CD4-positive, alpha-beta T cell treated with Interleukin-6 for 4 hours (primary cell): Measurements from ENCODE around the gene IQCE.
"Not testable (repeated sequence)": the region's sequence is repeated elsewhere in the genome, so short reads cannot be mapped to it uniquely, and the experiment has no call there.

ENCODE experiments used
- DNase-seq: peaks from one replicate; pipeline ENCODE4 v3.0.0-alpha.2; 2020; ENCODE audit warnings: mixed read lengths

The IQCE gene

DNA sequence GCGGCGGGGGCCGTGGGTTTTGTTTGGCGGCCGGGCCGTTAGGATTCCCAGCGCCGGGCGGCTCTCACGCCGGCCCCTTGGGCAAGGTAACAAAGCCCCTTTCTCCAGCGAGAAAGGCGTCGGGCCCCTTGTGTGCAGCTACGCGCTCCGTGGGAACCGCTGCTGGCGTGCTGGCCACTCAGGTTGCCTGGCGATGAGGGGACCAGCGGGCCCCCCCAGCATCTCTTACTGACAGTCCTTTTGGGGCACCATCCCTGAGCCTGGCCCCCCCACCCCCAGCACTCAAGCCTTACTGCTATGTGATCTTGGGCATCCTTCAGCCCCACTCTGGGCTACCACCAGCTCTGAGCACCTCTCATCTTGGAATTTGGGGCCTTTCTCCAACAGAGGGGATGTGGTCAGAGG, 37.4 kb upstream of the IQCE start:
- DNase-seq: no peak

DNA sequence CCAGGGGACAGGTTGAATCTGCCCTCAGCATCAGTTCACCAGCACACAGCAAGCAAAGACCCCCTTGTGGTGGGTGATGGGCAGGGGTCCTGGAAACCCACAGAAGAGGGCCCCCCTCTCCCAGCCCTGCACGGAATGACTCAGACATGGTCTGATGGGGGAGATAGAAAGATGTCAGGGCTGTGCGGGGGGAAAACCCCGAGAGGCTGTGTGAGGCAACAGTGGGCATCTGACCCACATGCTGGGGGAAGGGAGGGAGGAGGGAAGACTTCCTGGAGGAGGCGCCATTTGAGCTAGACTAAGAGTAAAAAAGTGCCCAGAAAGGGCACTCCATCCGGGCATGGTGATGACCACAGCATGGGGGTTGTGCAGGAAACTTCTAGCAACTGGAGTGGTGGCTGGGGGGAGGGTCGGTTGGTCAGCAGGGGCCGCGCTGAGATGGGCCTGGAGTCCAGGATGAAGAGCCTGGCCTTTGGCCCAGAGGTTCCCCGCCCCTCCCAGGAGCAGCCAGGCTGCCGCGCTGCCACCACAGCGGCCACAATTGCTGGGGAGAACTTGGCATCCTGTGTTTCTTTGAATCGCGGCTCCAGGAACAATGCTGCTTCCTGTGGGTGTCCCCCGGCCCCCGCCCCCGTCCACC, 36.7 kb upstream of the IQCE start:
- peak; percentile 81 for DNase-seq

DNA sequence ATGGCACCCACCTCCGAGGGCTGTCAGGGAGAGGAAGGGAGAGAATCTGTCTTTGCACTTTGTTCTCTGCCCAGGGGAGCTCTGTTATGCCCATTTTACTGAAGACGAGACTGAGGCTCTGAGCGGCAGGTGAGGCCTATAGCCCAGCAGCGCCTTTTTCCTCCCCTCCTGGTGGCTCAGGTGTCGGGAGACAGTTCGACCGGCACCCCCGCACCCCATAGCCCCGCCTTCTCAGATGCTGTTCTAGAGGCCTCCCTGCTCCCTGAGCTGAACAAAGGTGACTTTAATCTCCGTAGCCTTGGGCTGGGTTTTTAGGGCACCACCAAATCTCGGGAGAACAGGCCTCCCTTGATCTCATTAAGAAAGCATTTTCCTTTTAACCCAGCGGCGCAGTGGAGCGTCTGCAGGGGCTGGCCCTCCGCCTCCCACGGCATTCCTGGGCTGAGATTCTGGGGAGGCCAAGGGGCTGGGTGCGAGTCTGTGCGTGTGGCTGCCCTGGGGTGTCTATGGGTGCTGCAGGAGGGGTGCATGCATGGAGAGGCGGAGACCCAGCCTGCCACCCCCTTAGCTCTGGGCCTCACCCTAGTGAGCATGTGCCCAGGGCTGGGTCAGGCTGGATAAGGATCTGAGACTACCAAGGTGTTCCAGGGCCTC, 35.9 kb upstream of the IQCE start:
- DNase-seq: peak; percentile 52

DNA sequence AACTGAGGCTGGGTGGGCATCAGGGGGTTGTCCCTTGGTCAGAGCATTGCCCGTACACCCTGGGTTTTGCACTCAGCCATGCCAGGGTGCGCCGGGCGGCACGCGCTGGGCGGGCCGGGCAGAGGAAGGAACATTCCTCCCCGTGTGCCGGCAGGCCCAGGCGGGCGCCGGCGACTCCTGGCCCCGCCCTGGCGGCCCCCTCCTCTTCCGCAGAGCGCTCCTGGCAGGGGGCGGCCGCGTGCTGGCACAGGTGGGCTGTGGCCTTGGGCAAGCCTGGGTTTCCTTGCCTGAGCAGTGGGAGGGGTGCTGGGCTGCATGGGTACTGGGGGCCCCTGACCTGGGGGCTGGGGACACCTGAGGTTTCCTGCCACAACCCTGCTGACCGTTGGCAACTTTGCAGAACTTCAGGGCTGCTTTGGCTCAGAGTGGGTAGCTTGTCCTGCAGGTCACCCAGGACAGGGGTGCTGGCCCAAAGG, 35.3 kb upstream of the IQCE start:
- DNase-seq: no peak

DNA sequence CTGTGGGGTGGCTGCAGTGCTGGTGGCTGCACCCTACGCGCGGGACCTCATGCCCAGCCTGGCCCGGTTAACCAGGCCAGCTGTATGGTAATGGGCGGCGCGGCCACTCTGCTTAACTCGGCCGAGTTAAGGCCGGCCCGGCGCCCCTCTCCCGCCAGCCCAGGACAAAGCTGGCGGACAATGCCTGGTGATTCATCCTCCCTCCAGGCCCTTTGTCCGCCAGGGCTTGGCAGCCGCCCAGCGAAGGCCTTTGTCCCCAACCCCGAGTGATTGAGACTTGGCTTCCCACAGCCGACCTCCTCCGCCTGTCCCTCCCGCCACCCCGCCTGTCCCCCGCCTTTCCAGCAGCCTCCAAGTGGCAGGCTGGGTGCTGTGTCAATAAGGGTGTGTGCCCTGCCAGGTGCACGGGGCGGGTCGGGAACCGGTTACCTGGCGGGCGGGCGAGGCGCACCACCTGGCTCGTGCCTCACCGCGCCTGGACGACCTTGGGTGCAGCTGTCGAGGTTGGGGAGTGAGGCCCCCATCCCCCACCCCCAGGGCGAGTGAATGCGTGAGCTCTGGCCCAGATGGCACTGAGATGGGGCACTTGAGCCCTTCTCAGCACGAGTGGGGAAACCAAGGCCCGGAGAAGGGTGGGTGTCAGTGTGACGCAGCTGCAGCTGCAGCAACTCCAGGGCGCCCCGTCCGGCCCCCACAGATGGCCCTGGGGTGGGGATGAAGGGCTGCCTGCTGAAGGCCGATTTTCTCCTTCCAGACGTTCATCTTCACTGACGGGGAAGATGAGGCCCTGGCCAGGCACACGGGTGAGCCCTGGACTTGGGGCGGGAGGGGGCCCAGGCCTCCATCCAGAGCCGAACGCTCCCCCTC, 34.6 kb upstream of the IQCE start:
- no peak for DNase-seq

DNA sequence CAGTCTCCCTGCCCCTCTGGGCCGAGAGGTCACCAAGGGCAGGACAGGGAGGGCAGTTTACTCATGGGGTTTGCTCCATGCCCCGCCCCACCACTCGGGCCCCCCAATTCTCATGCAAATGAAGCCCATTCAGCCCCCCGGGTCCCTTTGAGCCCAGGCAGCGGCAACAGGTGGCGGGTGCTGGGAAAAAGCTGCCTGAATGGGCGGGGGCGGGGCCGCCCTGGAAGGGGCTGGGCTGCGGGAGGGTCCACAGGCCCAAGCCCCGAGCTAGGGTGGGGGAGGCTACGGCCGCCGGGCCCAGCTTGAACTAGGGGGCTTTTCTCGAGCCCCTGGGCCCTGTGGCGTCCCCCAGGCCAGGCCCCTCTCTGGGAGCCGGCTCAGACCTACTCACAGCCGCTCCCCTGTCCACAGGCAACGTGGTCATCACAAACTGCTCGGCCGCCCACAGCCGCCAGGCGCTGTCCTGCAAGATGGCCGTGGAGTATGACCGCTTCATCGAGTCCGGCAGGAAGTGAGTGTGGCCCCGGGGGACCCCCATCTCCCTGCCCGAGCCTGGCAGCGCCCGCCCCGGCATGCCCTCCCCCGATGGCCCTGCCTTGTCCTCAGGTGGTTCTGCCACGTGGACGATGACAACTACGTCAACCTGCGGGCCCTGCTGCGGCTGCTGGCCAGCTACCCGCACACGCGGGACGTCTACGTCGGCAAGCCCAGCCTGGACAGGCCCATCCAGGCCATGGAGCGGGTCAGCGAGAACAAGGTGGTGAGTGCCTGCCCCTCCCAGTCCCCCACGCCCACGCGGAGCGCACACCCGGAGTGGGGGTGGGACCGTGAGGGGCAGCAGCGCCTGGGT, 33.7 kb upstream of the IQCE start:
- DNase-seq: peak; percentile 1

DNA sequence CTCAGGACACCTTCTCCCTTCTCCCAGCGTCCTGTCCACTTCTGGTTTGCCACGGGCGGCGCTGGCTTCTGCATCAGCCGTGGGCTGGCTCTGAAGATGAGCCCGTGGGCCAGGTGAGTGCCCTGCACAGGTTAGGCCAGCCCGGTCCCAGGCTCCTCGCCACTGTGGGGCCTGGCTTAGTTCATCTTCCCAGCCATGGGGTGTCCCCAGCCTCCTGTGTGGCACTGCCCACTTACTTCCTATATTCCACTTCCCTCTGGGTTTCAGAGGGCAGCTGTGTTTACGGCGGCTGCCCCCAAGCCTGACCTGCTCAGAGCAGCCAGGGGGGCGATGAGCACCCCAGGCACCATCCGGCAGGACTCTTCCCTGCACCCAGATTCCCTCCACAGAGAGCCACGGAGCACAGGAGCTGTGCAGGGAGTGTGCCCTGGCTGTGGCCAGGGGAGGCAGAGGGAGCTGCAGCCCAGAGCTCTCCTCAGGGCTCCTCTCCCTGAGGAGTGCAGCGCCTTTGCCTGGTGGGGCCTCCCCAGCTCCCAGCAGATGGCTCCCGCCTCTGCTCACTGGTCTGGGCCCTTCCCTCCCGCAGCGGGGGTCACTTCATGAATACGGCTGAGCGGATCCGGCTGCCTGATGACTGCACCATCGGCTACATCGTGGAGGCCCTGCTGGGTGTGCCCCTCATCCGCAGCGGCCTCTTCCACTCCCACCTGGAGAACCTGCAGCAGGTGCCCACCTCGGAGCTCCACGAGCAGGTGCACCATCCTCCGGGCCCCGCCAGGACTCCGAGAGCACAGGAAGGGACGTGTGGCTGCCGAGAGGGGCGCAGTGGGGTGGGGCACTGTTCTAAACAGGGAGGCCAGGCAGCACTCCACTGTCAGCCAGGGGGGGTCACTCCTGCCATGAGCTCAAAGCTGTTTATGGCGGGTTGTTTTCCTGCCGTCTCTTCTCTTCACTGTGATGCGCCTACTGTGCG, 32.8 kb upstream of the IQCE start:
- DNase-seq: peak; percentile 10

DNA sequence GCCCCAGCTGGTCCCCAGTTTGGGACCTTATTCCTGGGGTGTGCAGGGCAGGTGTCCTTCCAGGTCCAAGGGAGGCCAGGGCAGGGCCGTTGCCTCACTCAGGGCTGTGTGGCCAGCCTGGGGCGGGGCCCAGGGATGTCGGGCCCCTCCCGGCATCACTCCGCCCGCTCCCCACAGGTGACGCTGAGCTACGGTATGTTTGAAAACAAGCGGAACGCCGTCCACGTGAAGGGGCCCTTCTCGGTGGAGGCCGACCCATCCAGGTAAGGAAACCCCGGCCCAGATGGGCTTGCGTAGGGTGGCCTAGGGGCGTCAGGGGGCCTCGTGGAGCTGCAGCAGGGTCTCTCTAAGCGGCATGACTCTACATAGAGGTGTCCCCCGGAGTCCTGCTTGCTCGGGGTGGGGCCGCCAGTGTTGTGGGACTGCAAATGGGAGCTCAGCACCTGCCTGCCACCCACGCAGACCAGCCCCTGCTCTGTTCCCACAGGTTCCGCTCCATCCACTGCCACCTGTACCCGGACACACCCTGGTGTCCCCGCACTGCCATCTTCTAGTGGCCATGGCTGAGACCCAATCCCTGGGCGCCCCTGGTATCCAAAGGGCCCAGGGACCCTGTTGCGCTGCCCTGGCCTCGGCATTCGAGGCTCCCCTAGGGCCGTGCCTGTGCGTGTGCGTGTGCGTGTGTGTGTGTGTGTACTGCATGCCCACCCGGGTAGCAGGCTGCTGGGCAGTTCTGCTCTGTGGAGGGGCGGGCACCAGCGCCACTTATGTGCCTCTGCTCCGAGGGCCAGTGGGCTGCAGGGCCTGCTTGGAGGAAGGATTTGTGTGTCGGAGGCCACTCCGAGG, 31.9 kb upstream of the IQCE start:
- peak; percentile 7 for DNase-seq

DNA sequence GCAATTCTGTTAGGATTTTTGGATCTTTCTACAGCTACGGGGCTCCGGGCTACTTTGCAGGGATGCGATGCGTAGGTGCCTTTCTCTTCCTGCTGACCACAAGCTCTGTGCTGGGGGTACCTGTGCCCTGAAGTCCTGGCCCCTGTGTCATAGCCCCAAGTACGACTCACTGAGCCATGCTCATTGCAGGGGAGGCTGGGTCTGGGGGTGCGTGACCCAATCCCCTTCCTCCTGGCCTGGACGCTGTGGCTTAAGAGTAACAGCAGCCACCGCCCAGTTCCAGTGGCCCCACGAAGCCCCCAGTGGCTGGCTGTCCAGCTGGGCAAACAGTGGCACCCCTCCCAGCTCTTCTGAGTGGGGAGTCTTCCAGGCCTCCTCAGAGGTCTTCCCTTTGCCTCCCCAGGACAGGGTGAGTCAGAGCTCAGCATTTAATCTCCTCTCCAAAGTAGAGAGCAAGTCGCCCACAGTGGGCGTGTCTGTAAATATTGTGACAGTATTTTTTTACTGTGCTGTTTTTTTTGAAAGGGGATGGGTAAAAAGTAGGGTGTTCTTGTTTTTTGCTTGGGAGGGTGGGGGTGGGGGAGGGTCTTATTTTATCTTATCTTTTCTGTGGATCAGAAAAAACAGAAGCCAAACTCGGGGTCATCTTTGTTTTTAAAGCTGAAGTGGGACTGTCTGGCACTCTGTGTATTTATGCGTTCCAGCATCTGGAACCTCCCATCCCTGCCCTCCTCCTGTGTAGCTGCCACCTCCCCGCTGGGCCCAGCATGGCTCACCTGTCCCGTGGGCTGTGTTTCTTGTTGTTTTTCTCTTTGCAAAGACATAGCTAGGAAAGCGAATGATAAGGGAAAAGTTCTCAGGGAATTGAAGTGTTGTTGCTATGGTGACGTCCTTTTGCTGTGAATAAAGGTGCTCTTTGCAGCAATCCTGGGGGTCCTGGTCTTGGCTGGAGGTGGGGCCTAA, 31.0 kb upstream of the IQCE start:
- DNase-seq: peak; percentile 83

DNA sequence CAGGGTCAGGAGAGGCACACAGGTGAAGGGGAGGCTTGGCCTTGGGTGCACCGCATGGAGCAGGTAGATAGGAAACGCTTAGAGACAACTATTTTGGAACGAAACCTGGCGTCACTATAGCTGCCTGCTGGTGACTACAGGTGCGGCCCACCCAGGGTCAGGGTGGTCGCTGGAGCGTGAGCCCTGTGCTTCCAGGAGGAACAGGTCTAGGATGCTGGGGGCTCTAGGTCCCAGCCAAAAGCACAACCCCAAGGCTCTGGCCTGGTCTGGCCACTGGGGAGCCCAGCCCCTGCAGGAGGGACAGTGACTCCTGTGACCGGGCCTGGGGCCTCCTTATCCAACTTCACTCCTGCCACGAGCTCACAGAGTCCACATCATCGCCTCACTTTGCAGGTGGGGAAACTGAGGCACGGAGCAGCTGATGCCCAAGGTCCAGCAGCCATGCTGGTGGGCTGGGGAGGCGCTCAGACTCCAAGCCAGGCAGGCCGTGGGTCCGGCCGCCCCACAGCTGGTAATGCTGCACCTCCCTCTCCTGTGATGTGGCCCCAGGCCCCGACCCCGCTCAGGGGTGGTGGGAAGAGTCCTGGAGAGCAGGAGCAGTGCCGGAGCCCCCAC, 30.2 kb upstream of the IQCE start:
- DNase-seq: peak; percentile 2

DNA sequence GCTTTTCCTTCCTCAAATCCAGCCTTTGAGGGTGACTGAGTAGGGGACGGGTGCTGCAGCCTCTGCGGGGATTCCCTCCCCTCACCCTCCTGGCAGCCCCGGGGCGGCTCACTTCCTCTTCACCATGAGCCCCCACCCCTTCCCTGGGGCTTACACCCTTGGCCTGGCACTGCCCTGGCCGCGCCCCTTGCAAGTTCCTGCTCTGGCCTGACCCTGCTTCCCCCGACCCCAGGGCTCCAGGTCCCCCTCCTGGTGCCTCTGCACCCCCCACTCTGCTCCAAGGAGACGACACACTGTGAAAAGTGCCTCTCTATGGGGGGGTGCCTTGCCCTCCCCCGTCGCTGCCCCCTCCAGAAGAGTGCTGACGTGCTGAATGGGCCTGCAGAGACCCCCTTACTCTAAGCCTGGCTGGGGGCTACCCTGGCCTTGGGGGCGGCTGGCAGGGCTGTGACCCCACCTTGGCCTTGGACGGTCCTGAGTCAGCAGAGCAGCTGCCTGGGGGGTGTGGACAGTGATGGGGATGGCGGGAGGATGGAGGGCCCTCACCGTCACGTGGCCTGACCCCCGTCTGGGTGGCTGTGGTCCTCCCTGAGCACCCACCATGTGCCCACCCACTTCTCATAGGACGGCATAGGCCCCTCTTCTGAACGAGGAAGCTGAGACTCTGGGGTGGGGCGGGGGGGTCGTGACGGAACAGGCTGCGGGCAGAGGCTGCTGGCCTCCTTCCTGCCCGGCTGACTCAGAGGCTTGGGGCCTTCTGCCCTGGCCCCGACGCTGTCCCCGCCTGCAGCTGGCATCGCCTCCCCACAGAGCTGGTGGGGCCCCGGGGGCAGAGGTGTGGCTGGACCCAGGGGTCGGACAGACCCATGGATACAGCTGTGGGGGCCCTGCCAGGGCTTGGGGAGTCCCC, 29.4 kb upstream of the IQCE start:
- DNase-seq: peak; percentile 82

DNA sequence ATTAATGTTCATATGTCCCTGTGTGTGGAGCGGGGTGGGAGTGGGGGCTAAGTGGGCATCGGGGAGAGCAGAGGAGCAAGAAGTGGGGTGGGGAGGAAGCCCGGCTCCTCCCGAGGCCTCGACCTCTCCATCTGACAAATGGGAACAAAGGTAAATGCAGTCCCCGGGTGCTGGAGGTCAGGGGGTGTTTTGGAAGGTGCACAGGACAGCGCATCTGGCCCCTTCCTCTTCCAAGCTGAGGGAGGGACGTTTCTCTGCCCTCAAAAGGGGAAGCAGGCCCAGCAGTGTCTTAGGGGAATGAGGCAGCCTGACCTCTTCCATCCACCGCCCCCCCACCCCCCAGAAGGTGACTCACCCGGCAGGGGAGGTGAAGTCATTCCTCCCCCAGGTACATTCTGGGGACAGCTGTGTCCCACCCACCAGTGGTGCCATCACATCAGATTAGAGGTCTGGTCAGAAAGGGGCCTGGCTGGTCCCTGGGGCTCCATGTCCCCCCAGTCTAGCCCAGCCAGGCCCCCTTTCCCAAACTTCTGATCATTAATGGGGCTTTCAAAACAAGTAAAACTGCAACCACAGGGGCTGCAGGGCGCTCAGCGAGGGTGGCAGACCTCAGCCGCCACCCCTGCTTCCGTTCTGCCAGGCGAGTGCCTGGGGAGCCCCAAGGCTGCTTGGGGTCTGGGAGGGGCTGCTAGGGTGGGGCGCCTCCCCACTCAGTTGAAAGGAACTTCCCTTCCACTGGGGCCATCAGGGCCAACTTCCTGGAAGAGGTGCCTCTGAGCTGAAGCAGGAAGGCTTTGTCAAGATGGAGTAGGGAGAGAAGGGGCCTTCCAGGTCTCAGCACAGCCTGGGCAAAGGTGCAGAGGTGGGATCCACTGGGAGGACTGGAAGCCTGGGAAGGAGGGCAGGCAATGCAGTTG, 28.4 kb upstream of the IQCE start:
- DNase-seq: peak; percentile 89

DNA sequence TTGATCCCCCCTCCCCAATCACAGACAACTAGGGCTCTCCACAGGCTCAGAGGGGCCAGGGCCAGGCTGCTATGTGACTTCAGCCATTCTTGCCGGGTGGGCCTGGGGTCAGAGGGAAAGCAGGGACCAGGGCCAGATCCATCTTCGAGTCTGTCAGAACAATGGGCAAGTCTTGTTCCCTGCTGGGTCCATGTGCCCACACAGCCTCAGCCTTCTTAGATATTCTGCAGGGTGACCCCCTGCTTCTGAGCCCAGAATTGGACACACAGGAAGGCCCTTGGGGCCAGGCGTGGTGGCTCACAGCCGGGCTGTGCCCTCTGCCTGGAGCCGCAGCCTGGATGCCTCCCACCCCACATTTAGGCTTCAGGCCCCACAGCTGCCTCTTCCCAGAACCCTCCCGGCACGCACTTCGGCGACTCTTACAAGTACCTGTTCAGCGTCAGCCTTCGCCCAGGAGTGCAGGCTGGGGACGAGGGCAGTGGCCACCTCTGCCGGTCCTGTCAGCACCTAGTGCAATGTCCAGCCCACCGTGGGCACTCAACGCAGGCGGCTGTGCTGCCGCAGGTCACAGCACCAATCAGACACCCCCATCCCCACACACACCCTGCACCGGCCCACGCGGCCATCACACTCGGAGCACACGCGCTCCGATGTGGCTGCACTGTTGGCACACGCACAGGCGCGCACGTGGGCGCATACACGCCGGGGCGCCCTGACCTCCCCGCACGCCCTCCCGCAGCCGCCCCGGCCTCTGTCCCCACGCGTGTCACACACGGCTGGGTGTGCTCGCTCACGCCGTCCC, 27.6 kb upstream of the IQCE start:
- peak; percentile 2 for DNase-seq

DNA sequence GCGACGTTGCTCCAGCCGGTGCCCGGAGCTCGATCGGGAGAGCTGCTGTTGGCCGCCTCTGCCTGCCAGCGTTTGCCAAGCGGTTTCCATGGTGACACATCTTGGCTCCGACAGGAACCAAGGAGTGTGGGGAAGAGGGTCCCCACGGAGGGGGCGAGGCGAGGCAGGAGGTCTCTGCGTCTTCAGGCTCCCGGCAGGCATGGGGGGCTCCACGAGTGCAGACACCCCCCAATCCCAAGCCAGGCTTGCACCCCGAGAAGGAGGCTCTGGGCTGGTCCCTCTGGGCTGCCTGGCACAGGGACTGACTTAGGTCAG, 27.0 kb upstream of the IQCE start:
- DNase-seq: not testable (repeated sequence)

DNA sequence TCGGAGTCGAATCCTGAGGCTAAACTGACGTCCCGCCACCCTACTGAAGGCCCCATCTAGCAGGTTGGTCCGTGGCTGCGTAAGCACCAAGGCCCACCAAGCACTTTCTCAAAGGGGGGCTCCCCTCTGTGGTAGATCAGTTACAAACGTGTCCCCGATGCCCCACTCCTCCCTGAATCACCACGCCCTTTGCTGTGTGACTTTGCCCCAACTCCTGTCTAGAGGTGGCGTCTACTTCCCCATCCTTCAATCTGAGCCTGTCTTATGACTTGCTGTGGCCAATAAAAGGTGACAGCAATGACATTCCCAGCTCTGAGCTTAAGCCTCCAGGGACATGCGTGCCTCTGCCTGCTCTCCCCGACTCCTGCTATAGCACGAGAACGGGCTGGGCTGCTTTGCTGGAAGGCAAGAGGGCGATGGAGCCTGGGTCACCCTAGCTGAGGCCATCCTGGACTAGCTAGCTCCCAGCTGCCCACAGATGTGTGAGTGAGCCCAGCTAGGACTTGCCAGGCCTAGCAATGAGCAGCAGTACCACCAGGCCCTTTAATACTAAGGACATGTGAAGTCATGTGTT, 26.5 kb upstream of the IQCE start:
- peak; percentile 10 for DNase-seq
